Epithelial cell of umbilical artery (primary cell): ENCODE results near the gene RPS13. TPM values are rescaled to one million over a fixed set of nuclear protein-coding genes. Genes with fewer than 3 reads are reported as not detected.

Experiments used
- total RNA-seq: library from RNA; depleted of rRNA; stranded (reverse); fragments of >200 nt; gene quantifications from 2 replicates; pipeline ENCODE4 v1.2.3, GENCODE V29; 2014

RPS13 gene
- total RNA-seq, result 728 and 1,469 TPM in 2 replicates

DNA sequence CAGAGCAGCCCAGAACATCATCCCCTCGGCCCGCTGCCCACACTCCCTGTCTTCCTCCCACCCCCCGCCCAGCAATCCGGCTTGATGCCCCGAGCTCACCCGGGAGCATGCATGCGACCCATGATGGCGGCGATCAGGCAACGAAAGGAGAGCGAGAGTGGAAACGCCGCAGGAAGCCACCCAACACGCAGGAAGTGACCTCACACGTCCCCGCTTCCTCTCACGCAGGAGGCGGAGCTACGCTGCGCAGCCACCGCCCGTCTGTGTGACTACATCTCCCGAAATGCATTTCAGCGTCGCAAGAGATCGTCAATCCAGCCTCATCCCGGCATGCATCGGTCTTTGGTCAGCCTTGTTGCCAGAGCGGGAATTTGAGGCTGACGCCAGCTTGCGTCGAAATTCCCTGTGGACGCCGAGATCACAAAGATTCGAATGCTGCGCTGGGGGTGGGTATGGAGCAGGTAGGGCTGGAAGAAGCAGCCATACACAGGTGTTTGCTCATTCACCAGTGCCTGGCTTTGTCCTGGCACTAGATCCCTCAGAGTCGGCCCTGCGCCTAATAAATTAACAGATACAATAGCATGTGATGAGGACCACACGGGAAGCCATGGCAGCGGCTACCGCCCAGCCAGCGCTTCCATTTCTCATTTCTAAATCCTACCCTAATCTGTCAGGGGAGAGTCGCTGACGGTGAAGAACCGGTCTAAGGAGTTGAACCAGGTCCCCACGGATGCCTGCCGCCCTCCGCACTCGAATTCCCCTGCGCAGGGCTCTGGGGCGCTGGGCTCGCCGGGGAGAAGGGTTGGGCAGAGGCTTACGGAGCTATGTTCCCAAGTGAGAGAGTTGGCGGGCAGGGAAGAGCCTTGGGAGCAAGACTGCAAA, at the start of gene RPS13:
Gene RPS13 (minus strand): TSS at position 148 of the 882 bp plus-strand sequence. CDS start 26 bp downstream, at position 122.

Other genes with a start within 250 kb of the RPS13 start
- under 0.01 and 0.46 TPM in 2 replicates for gene PLEKHA7, start 63.3 kb downstream of the RPS13 start, total RNA-seq
- gene PIK3C2A, start 130.3 kb upstream of the RPS13 start, total RNA-seq, result 88.7 and 180 TPM in 2 replicates
- 98.4 and 115 TPM in 2 replicates for gene NUCB2, start 199.1 kb upstream of the RPS13 start, total RNA-seq